Caki2 (cell line): ENCODE data around the gene RFC2. TPM values are rescaled to one million over a fixed set of nuclear protein-coding genes. Genes with fewer than 3 reads are reported as not detected.

Experiments
- DNase-seq: peaks from one replicate; pipeline ENCODE4 v3.0.0-alpha.2; 2015; ENCODE audit warnings: low read depth
- in situ Hi-C: cut with HindIII; loops from 2 replicates; pipeline ENCODE4 v1.10.0; 2016; ENCODE audit warnings: low sequenced_read_pairs, low pct_unique_long_range_greater_than_20kb, mixed read lengths
- total RNA-seq: library from RNA; depleted of rRNA; stranded (reverse); fragments of >200 nt; shearing (Covaris generic); gene quantifications from 2 replicates; pipeline ENCODE4 v1.2.3, GENCODE V29; 2014; ENCODE audit warnings: low replicate concordance; rRNA removed

The RFC2 gene
- 50.5 and 52.0 TPM in 2 replicates for total RNA-seq

DNA sequence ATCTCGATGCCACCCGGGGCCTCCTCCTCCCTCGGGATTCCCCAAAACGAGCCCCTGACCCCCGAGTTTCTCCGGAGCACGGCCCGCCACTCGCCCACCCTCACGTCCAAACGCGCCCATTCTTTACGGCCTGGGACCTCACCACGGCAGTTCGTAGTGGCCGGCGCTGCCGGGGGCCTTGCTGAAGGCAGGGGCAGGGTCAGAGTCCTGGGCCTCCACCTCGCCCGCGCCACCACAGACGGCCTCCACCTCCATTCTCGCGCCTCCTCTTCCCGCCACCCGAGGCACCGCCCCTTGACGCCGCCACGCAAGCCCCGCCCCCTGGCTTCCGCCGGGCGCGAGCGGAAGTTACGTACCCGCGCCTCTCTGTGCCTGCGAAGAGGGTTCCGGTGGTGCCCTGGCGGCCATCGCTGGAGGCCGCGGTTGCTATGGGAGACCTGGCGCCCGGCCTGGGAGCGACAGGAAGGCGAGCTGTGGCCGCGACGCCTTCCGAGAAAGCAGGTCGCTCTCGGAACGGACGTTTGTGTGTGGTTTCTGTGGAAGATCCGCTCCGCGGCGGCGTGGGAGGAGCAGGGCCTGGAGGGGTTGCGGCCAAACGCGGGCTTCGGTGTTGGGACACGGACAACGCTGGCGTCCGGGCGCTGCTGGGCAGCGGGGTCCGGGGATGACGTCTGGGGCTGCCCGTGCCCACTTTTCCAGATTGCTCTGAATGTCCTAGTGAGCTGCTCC is at the start of gene RFC2:
Gene RFC2, minus strand, starts transcription at position 271 of the 729 bp plus-strand sequence. Its CDS starts 16 bp downstream, at position 255.
- peak; percentile 95 for DNase-seq
- in situ Hi-C loops = no loop called here

DNA sequence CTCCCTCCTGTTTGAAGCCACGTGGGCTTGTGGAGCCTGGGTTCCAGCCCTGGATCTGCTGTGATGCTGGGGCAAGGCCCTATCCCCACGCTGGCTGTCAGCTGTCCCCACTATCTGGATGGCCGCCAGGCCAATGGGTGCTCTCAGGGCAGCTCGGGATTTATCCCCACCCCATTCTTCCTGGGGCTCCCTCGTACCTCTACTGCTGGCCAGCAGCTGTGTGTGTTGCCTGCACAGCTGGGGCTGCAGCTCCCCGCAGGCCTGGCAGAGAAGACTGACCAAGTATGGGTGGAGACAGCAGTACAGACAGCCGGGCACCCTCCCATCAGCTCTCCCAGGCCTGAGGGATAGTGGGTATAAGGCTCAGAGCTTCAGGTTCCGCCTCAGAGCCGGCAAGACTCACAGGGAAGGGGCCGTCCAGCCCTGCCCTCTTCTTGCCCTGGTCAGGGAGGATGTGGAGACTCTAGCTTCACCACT is 48.6 kb upstream of the RFC2 start:
- peak; percentile 64 for DNase-seq

DNA sequence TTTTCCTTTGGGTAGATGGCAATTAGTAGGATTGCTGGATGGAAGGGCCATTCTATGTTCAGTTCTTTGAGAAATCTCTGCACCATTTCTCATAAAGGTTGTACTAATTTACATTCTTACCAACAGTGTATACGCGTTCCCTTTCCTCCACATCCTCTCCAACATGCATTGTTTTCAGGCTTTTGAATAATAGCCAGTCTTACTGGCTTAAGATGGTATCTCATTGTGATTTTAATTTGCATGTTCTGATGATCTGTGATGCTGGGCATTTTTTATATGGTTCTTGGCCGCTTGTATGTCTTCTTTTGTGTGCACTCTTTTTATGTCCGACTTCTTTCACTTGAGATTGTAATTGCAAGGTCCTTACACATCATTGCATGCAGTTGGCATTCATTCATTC is 46.7 kb upstream of the RFC2 start:
- in situ Hi-C loops = no loop called here
- no peak for DNase-seq

More for the DNA sequence above, 48.6 kb upstream of the RFC2 start:
- in situ Hi-C loops = no loop called here

DNA sequence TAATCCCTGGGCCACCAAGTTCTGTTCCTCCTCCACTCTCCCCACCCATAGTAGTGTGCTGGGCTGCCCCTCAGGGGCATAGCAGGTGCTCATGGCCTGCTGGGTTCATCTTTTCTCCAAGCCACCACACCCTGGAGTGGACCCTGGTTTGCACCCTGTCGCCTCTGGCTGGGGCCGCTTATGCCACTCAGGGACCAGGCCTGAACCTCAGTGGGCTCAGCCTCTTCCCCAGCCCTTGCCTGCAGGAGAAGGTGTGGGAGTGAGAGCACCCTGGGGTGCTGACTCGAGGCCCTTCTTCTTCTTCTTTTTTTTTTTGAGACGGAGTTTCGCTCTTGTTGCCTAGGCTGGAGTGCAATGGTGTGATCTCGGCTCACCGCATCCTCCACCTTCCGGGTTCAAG is 45.2 kb upstream of the RFC2 start:
- no peak for DNase-seq
- in situ Hi-C loops = no loop called here

DNA sequence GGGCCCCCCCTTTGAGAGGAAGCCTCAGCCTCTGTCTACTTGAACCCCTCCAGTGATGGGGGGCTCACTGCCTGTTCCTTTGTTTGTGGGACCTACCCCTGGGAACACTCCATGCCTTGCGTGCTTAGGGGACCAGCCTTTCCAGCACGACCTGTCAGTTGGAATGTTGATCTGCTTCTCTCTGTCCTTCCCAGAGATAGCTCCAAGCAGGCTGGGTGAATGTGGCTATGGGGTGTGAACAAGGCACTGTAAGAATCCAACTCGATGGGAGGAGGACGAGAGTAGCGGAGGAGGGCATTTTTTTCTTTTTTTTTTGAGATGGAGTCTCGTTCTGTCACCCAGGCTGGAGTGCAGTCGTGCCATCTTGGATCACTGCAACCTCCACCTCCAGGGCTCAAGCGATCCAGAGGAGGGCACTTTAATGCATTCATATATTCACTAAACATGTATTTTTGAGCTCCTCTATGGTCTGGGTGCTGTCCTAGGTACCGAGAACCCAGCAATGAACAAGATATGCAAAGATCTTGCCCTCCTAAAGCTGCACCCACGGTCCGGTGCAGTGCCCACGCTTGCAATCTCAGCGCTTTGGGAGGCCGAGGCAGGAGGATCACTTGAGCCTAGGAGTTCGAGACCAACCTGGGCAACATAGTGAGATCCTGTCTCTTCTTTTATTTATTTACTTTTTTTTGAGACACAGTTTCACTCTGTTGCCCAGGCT is 43.5 kb upstream of the RFC2 start:
- DNase-seq = no peak
- in situ Hi-C loops = no loop called here

DNA sequence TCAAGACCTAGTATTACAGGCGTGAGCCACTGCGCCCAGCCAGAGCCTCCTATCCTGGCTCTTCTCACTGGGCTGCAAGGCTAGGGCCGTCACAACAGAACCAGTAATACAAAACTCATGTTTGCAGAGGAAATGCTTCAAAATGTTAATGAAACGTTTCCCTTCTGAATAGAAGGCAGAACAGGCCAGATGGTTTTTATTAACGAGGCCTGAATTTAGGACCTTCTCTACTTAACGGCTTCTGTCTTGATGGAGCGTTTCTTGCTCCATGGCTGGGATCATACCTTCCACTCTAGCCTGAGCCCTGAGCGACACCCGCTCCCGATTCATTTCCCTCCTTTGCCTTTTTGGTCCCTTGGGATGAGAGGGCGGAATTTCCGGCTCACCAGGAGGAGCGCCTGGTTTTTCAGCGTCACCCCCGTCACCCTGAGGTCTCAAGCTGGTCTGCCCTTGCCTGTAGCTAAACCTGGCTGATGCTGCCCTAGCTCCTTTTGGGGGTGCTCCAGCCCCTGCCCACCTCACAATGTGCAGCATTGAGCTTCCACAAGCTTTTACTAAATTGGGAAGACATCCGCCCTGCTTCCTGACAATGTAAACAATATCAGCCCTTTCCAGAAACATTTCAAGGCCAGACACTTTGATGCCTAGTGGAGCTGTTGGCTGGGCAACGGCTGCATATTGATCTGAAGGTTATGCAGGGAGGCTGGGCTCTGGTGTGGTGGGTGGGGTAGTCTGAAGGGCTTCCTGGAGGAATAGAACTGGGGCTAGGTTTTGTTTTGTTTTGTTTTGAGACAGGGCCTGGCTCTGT is 40.2 kb upstream of the RFC2 start:
- in situ Hi-C loops = no loop called here
- no peak for DNase-seq

DNA sequence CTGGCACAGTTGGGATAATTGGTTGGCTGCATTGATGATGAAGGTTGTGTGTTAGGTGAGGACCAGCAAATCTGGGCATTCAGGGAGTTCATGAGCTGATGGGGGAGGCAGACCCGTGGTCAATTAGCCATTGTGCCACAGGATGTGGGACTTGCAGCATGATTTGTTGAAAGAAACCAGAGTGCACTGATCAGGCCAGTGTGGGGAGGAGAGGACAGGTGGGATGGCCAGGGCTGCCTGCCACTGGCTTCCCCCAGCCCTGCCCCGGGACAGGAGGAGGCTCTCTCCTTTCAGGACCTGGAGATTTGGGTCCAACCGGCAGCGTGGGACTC is 39.3 kb upstream of the RFC2 start:
- no peak for DNase-seq
- in situ Hi-C loops = no loop called here

DNA sequence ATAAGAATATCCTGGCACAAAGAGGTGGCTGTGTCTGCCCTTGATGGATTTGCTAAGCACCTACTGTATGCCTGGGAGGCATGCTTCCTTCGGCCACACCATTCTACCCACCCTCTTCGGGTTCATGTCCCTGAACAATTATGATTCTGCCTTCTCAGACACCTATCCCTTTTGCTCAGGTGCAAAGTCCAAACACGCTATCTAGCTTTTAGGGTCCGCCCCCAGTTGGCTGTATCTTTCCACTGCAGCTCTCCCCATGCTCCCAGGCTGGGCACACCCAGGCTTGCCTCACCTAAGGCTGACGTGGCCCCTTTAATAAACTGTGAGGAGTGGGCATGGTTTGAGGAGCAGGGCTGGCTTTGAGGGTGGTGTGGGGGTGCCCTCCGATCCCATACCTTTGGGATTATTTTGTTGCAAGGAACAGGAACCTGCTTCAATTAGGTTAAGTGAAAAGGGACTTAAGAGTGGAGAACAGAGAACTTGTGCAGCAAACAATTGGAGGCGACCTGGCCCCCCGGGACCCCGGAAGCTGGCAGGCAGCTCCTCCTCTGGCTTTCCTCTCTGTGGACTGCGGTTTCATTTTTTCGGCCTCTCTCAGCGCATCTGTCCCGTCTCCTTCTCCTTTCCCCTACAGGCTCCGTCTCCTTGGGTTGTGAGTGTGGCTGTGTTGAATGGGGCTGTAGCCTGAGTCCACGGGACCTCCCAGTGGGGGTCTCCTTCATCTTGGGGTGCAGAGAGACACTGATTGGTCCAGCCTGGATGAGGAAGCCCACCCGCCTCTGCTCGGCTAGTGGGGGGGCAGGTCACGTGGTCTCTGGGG is 38.8 kb upstream of the RFC2 start:
- in situ Hi-C loops = no loop called here
- DNase-seq = peak; percentile 37

DNA sequence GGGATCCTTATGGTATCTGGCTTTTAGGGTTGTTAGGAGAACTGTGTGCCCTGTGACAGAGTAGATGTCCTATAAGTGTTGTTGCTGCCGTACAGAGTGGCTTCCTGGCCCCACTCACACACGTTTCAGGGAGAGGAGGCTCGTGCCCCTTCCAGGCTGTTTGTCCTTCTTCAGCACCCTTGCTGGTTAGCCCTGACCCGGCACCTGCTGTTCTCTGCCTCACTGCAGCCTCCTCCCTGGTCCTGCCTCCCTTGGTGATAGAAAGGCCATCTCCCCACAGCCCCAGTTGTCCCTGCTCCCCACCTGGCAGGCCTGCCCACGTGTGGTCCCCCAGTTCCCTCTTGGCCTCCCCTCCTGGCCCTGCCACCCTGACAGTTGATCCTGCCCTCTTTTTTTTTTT is 37.3 kb upstream of the RFC2 start:
- in situ Hi-C loops = no loop called here
- DNase-seq = no peak

DNA sequence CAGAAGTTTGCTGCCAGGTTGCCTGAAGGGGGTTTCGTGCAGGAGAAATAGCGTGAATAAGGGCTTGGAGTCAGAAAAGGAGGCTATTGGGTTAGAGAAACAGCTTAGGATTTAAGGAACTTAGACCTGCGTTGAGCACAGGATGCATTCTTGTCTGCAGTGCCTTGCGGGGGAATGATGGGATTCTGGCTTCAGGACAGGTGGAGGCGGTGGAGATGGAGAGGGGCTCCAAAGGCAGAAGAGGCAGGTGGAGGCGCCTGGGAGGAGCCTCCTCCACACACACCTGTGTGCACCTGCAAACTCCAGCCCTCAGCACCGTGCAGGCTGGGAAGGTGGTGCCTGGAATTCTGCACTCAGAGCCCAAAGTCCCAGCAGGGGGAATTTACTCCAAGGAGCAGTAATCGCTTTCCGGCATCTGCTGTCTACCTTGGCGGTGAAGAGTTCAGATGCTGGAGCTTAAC is 36.8 kb upstream of the RFC2 start:
- DNase-seq = no peak
- in situ Hi-C loops = no loop called here

DNA sequence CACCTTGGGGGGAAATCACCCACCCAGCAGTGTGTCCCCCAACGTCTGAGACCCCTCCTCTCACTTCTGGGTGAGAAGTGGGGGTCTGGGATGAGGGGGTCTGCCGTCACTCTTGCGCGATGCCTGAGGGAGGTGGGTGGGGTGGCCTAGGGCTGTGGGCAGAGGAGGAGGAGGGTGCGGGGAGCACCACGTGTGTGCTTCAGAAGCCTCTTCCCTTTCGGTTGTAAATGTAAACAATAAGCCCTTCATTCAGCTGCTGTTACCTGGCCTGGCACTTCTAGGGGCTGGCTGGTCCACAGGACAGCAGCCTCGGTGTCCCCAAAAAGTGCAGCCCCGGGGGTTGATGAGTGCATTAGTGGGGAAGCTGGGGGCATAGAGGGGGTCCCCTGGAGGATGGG is 36.4 kb upstream of the RFC2 start:
- in situ Hi-C loops = no loop called here
- no peak for DNase-seq

DNA sequence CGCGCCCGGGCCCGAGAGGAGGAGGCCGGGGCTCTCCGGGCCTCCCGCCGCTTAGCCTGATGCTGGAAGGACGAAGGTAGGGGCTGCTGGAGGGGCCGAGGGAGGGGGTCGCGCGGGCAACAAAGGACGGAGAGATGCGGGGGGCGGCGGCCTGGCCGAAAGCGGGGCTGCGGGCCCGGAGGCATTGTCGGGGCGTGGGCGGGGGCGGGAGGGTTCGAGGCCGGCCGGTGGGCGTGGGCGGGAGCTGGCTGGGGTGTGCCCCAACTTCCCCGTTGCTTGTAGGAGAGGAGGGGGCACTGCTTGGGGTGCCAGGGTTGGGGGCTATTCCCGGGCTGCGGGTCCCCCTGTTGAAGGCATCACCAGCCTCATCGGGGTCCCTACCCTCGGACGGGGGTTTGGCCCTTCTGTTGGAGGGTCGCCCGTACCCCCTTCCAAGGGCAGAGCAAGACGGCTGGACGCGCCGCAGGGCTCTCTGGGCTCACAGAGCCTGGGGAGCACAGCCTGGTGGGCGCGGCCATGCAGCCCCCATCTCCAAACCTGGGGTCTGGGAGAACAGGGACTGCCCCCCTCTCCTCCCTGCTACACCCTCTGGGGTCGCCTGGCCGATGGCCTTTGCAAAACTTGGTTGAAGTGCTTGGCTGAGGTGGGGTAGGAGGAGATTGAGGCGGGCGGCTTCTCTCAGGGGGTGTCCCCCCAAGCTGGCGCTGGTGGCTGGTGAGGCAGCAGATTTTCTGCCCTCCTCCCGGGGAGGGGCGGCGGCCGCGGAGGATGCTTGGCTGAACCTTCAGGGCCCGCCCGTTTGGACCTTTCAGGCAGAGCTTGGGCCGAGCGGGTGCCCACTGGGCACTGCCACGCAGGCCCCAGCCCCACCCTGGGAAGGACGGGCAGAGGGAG is 35.7 kb upstream of the RFC2 start:
- in situ Hi-C loops = no loop called here
- DNase-seq = peak; percentile 46

DNA sequence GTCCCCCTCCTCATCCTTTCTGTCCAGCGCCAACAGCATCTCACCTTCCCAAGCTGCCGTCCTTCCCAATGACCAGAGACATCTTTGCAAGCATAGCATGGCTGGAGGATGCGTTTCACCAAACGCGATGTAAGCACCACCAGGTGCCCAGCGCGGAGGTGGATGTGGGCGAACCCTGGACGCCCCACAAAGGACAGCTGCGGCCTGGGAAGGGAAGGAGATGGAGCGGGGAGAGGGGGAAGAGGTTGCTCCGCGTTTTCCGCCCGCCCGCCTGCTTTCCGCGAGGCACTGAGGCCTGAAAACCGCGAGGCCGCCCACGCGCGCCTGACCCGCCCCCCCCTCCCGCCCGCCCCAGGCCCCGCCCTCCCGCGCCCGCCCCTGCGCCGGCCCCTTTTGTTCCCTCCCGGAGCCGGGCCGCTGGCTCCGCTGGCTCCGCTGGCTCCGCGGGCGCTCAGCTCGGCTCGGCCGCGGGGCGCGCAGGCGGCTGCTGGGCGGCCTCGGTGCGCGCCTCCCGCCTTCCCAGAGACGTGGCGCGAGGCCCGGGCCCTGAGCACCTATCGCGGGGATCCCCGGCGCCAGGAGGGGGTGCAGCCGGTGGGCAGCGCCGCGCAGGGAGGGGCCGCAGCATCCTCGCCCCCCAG is 34.9 kb upstream of the RFC2 start, which contains the start of gene CLIP2:
Gene CLIP2, plus strand, starts transcription at position 390 of the 641 bp plus-strand sequence. CDS start 28,140 bp downstream, outside the sequence.
- in situ Hi-C loops = no loop called here
- peak; percentile 72 for DNase-seq

DNA sequence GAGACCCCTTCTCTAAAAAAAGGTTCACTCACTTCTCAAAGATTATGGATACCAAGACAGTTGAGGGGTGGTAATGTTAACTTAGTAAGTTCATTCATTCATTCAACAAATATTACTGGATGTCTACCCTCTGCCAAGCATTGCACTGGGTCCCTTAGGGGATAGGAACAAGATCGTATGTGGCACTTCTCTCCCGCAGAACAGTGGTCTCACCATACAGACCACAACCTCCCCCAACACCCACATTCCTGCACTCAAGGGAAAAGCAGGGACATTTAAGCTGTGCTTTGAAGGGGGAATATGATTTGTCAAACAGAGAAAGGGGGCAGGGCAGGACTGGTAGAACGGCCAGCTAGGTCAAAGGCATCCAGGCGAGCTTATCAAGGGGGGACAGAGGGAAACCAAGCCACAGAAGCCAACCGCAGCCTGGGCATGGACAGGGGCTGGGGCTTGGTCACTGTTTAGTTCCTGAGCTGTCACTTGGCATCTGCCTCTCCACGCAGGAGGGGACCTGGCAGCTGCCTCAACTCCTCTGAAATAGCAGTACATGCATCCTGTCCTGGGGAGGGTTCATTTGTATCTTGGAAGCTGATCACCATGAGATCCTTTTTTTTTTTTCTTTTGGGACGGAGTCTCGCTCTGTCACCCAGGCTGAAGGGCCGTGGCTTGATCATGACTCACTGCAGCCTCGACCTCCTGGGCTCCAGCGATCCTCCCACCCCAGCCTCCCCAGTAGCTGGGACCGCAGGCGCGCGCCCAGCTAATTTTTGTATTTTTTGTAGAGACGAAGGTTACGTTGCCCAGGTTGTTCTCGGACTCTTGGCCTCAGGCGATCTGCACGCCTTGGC is 34.1 kb upstream of the RFC2 start:
- peak; percentile 66 for DNase-seq
- in situ Hi-C loops = no loop called here

DNA sequence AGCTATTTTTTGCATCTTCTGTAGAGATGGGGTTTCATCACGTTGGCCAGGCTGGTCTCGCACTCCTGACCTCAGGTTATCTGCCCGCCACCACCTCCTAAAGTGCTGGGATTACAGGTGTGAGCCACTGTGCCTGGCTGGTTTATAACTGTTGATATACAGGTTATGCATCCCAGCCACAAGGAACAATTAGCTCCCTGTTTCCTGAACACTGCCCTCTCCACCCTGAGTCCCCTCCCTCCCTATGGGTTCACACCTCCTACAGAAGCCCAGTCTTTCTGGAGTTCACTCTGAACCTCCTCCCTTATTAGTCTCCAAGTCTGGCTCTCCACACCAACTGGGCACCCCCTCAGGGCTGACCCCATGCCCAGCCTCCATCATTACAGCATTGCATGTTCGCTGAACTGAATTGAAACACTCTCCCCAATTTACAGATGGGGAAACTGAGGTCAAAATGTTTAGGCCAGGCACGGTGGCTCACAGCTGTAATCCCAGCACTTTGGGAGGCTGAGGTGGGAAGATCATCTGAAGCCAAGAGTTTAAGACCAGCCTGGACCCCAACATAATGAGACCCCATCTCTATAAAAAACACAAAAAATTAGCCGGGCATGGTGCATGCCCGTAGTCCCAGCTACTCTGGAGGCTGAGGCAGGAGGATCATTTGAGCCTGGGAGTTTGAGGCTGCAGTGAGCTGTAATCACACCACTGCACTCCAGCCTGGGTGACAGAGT is 33.3 kb upstream of the RFC2 start:
- in situ Hi-C loops = no loop called here
- no peak for DNase-seq
